Stimulated activated CD8-positive, alpha-beta memory T cell treated with anti-CD3 and anti-CD28 coated beads, Interleukin-4, amount 100 ng/mL, for 48 hours (primary cell): Measurements from ENCODE around the gene P2RY2.
"Not testable (repeated sequence)": the region's sequence is repeated elsewhere in the genome, so short reads cannot be mapped to it uniquely, and the experiment has no call there.

Experiments used
- DNase-seq: peaks from one replicate; pipeline ENCODE4 v3.0.0-alpha.2; 2020

Gene P2RY2

GRCh38 chr11:73189315-73189714, 28.8 kb upstream of the P2RY2 start:
- DNase-seq, result no peak

DNA sequence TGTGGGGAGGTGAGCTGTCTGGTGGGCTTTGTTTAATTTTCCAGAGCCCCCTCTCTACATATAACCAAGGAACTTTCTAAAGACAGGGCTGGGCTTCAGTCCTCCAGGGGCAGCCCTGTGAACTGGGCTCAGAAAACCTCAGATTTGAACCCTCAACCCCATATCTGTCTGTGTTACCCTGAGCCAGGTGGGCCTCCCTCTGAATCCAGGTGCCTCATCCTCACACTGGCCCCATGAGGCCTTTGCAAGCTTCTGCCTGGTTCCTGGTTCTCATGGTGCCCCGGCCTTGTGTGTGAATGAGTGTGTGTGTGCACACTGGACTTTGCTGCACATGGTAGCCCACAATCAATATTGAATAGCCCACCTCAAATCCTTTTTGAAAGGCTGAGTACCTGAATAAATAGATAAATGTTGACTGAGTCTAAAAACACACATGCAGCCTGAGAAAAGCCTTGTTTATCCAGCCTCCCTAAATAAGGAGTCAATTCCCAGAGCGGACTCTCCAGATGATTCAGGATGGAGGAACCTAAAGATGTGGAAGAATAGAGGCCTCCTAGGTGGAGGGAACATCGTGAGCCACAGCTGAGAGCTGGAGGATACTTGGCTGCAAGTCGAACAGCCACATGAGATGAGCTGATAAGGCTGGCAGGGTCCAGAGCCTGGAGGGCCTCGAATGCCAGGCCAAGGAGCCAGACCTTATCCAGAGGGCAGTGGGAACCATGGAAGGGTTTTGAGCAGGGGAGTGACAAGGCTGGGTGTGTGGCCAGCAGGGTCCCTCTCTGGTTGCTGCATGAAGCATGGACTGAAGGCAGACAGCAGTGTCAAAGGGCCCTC, 28.1 kb upstream of the P2RY2 start:
- no peak for DNase-seq

DNA sequence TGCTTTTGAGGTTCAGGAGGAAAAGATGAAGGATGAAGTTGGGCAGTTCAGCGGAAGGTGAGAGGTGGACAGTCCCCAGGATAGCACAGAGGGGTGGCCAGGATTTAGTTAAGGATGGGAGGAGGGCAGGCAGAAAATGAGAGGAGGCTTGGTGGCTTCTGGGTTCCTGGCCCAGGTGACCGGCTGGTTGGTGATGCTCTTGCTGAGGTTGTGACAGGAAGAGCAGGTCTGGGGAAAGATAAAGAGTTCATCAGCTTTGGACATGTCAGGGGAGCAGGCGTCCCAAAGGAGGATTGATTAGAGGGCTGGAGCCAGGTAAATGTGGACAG, 27.6 kb upstream of the P2RY2 start:
- DNase-seq, result no peak

DNA sequence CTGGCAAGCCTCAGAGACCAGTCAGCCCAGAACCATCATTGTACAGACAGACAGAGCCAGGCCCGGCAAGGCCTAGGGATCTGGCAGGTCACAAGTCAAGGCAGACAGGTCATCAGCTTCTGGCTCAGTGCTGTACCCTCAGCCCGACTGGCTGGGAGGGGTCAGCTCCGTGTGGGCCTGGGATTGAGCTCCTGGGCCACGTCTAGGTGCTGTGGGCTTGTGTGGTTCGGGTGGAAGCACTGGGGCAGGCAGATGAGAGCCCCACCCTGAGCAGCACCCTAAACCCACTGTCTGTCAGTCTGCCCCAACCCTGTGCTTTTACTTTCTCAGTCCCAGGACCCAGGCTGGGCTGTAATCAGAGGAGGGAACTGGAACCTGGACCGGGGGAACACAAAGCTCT, 26.9 kb upstream of the P2RY2 start:
- DNase-seq, result no peak

DNA sequence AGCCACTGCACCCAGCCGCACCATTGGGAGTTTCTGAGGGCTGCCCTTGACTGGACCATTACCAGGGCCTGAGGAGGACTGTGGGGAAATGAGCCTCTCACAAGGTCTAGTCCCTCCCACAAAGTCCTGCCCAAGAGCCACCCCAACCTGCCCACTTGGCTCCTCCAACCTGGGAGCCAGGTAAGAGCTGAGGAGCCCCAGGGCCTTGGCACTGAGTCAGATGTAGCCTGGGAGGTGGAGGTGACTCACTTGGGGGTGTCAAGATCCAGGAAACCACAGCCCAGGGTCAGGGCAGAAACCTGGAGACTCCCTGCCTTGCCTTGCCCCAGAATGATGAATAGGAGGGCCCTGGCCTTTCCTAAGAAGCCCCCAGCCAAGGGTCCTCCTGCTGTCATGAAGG, 25.8 kb upstream of the P2RY2 start:
- no peak for DNase-seq

DNA sequence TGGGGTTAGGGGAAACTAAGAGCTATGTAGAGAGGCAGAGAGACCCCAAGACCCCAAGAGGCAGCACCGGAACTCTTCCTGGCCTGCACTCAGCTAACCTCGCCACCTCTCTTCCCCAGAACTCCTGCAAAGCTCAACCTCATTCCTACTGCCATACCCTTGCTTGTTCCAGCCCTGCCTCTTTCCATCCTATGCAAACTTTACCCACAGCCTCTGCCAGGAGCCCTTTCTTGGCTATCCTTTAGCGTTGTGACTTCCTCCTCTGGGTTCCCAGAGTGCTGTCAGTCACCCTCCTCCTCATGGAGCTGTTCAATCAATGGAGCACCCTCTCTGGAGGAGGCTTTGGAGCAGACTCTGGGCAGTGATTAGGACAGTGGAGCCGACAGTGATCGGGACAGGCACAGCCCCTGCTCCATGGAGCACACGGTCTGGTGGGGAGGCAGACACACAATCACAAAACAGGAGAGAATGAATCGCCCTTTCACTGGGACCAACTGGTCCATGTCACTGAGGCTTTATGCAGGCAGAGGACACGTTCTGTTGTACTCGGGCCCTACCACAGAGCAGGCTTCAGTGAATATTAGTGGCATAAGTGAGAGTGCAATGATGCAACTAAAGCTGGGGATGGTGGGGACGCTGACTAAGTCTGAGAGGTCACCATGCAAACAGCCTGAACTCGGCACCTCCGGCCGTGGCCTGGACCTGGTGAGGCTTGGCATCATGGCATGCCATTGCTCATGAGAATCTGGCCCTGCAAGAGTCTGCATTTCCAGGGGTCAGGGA, 24.6 kb upstream of the P2RY2 start:
- no peak for DNase-seq

DNA sequence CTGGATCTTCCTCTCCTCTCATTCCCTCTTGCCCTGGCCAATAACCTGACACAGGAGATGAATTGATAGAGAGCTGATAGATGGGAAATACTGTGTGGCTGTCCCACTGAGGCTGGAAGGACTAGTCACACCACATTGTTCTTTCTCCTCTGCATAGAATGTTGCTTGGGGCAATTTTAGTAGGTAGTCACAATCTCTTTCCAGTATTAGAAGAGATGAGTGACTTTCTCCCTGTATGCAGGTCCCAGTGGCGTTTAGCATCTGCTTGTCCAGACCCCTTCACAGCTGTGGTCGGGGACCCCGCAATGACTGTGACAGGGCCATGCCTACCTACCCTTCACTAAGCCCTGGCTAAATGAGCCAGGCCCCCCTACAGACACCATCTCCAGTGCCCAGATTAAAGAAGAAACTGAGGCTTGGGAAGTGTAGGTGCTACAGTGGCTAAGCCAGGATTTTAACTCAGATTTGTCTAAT, 24.0 kb upstream of the P2RY2 start:
- no peak for DNase-seq

GRCh38 chr11:73194593-73194992, 23.5 kb upstream of the P2RY2 start:
- no peak for DNase-seq

- no peak for DNase-seq
Measured at GRCh38 chr11:73195191-73196007, 22.7 kb upstream of the P2RY2 start.

DNA sequence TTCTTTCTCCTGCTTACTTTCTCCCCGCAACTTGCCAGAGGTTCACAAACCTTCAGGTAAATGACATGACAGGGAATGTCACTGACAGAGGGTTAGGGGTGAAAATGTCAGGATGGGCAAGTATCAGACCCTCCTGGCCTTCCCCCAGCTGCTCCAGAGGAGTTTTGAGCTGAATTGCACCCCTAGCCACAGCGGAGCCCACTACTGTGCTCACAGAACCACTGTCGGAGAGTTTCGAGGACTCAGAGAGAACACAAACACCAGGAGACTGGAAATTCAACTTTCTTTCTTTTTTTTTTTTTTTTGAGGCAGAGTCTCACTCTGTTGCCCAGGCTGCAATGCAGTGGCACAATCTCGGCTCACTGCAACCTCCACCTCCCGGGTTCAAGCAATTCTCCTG, 21.5 kb upstream of the P2RY2 start:
- DNase-seq, result no peak

DNA sequence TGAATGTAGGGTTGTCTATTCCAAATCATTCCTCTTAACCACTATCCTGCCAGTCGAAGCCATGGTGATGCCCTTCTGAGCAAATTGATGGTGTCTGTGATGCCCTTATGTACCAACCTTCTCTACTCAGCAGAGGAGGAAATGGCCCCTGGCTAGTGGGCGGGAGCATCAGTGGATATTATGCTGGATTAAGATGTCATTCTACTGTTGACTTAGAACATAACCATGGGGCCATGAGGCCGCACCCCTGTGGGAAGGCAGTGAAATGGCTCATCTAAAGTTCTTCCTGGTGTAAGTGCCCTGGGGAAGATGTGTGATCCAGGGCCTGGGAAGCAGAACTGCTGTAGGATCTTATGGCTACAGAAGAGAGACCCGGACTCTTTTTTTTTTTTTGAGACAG, 20.7 kb upstream of the P2RY2 start:
- DNase-seq, result no peak

- not testable (repeated sequence) for DNase-seq
Measured at GRCh38 chr11:73197787-73198186, 20.3 kb upstream of the P2RY2 start.

DNA sequence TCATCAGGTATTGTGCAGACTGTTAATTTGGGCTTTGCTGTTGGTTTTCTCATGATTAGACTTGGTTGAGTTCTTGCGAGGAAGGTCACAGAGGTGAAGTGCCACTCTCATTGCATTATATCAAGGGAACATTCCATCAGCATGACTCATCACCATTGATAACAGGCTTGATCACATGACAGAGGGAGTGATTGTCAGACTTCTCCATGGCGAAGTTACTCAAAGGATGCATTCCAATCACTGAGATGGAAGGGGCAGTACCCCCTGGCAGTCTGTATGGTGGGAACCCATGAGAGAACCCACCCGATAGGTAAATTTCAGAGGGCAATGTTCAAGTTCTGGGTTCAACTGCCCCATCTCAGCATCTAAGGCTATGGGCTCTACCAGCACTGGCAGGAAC, 19.4 kb upstream of the P2RY2 start:
- no peak for DNase-seq

GRCh38 chr11:73199446-73199845, 18.6 kb upstream of the P2RY2 start:
- no peak for DNase-seq

DNA sequence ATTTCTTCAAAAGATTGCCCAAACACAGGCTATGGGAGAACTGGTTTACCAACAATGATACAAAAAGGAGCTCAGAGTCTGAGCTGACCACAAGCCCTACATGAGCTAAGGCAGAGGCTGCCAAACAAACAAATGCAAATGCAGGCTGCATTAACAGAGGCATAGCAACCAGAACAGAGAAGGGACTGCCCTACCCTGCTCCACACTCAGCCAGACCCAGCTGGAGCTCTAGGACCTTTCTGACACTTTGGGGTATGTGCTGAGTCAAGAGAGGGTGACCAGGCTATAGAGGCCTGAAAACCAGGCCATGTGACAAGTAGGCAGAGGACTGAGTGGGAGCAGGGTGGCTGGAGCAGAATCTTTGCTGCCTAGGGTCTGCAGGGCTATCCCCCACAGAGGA, 17.8 kb upstream of the P2RY2 start:
- no peak for DNase-seq

DNA sequence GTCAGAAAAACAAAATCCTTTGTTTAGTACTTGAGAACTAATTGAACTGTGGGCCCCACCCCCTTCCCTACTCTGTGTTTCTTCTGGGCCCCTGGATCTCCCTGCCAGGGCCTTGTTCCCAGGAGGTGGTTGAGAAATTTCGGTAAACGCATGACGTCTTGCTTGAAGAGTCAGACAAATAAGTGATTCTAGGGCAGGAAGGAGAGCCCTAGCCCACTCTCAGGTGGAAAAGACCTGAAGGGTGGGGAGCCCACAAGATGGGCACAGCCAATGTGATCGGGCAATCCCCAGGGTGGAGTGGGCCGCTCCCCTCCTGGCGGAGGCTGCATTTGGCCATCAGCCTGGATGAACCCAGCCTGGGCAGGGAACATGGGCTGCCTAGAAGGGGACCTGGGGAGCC, 16.8 kb upstream of the P2RY2 start:
- no peak for DNase-seq

DNA sequence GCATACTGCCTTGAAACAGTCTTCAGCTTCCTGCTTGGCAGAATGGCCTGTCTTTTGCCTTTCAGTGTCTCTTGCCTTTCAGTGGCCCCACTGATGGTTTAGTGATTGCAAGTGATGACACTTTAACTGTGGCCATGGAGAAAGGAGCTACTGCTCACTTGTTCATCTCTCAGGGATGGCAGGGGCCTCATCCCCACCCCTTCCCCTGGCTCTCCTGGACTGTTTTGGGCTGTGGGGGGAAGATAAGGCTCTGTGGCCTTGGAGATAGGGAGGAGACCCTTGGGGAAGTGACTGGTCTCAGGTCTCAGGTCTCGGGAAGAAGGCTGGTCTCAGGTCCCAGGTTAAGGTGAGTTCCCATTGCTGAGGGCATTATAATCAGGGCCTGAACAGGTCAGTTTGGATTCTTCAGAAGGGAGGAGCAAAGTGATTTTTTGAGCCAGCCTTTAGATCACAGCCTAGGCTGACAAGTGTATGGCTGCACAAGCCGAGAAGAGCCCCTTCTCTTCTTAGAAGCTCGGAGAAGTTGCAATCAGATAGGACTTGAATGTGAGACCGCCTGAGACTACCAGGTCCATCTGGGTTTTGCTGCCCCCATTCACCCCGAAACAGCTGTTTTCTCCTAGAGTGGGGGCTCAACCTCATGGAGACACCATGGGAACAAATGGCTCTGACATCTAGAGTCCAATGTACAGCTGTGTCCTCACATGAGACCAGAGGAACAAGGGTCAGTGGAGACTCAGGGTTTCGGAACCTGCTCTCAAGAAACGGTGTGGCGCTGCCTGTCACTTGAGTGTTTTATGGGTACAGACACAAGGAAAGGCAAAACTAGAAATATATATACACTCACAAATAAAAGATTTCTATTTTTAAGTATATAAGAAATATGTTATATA, 15.9 kb upstream of the P2RY2 start:
- no peak for DNase-seq

- DNase-seq, result no peak
Measured at GRCh38 chr11:73203322-73203721, 14.8 kb upstream of the P2RY2 start.

- DNase-seq, result no peak
Measured at GRCh38 chr11:73203790-73204189, 14.3 kb upstream of the P2RY2 start.

DNA sequence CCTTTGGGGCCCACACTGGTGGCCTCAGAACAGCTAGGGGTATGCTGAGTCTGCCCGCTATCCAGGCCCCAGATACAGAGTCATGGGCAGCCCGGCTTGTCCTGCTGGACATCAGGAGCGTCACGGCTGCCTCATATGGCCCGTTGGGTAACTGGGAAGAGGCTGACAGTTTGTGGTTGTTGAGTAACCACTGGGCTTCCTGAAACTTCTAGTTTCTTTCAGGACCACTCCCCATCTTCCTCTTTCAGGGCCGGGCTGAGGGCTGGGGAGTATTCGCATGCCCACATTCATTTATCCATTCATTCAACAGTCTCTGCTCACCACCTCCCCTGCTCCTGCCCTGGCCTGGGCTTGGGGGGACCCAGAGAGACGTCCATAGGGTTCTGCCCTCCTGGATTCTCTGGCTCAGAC, 13.4 kb upstream of the P2RY2 start:
- DNase-seq, result no peak

- no peak for DNase-seq
Measured at GRCh38 chr11:73205661-73206343, 12.3 kb upstream of the P2RY2 start.

DNA sequence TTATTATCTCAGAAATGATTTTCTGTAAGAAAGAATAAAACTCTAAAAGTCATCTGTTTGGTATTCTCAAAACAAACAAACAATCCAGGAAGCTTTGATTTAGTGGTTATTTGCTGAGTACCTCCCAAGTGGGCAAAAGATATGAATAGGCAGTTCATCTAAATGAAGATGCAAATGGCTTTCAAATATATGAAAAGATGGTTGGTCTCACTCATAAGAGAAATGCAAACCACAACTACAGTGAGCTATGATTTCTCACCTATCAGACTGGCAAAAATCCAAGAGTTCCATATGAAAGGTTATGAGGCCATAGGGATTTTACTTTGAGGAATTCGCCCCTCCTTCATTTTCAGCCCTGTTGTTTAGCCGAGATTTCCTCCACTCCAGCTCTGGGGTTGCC, 11.3 kb upstream of the P2RY2 start:
- no peak for DNase-seq
